H1 (cell line): ENCODE measurements around the gene DNM1L. TPM values are rescaled to one million over a fixed set of nuclear protein-coding genes. Genes with fewer than 3 reads are reported as not detected.

Source experiments
- CBX5 ChIP-seq: fragments of 300-800, 300-1000 bp; sonication (generic); IDR thresholded peaks from 2 replicates; pipeline ENCODE4 v1.7.1; 2016; ENCODE audit warnings: antibody characterized with exemption, low read length, low read depth
- CHD7 ChIP-seq: fragments of 300-600 bp; sonication (generic); IDR thresholded peaks from 2 replicates; pipeline ENCODE4 v1.7.1; 2012; ENCODE audit warnings: low read length, moderate library complexity, mild to moderate bottlenecking, inconsistent platforms; ENCODE audit not compliant: insufficient replicate concordance
- MAX ChIP-seq: IDR thresholded peaks from 2 replicates; pipeline ENCODE4 v1.6.1; 2012; ENCODE audit warnings: inconsistent platforms
- POLR2AphosphoS5 ChIP-seq: IDR thresholded peaks from 2 replicates; pipeline ENCODE4 v1.6.1; 2011; ENCODE audit warnings: low read depth, low read length
- RXRA ChIP-seq: IDR thresholded peaks from 2 replicates; pipeline ENCODE4 v1.6.1; 2011; ENCODE audit warnings: low read depth, mild to moderate bottlenecking, low read length, moderate library complexity; ENCODE audit not compliant: insufficient read depth
- SIN3A ChIP-seq, 2 experiments: IDR thresholded peaks in 1 of 2; conservative IDR thresholded peaks in 1 of 2; 2 replicates each; pipeline ENCODE4 v1.6.1; 2011 to 2012; ENCODE audit warnings: low read length in 2 of 2, improper control_type of control experiment in 1 of 2, low read depth in 1 of 2, mild to moderate bottlenecking in 1 of 2
- TBP ChIP-seq: IDR thresholded peaks from 2 replicates; pipeline ENCODE4 v1.6.1; 2011; ENCODE audit warnings: low read depth, low read length, improper control_type of control experiment
- USF2 ChIP-seq: IDR thresholded peaks from 2 replicates; pipeline ENCODE4 v1.6.1; 2011; ENCODE audit warnings: low read length, improper control_type of control experiment
- polyA plus RNA-seq, 7 experiments: library from polyadenylated mRNA; depleted of rRNA in 3 of 7; stranded (reverse) in 5 of 7; unstranded in 2 of 7; fragments of >200 nt in 5 of 7; fragments of 200-250 nt in 2 of 7; gene quantifications; 1 replicate in 5 of 7; 2 replicates in 1 of 7; 4 replicates in 1 of 7; pipeline versions ENCODE4 v1.2.1 to v1.2.3, GENCODE V29; 2011 to 2013; ENCODE audit warnings: missing spikeins in 2 of 7, mixed read lengths in 2 of 7
- total RNA-seq: library from RNA; stranded (reverse); fragmentation: NEBNext Ultra II Directional; extraction: Animal tissue kit (Norgen Biotek cat#: 25700); gene quantifications from 2 replicates; pipeline ENCODE4 v1.2.1, GENCODE V29; 2021

DNM1L gene
- total and polyA plus RNA-seq, 2 of the 8 experiments (the other 6 are each of a cell fraction or from before 2014, with no cell fraction given): 23.7 to 93.9 TPM

- peak; percentile 90 for TF ChIP-seq CHD7
- TF ChIP-seq CBX5: no peak
- TF ChIP-seq TBP: peak; percentile 87
- TF ChIP-seq POLR2AphosphoS5: peak; percentile 95
- TF ChIP-seq RXRA: no peak
- no peak for TF ChIP-seq SIN3A (conservative IDR thresholded peaks at IDR 0.05 in 1 of 2, IDR thresholded peaks at IDR 0.05 in 1 of 2; ENCODE audit: low read depth in 1 of 2, low read length in 2 of 2)
- no peak for TF ChIP-seq MAX
- no peak for TF ChIP-seq USF2
These were observed 76.8 kb downstream of the DNM1L start, which contains the start of gene YARS2 (continued) for GRCh38 chr12:32755654-32756475.
